ENCODE measurements around the gene MAGI1. TPM values are rescaled to one million over a fixed set of nuclear protein-coding genes. Genes with fewer than 3 reads are reported as not detected.

Gene MAGI1
- total and polyA plus RNA-seq, 12 donors = 5.7 to 58.2 (median 37.7) TPM

GRCh38 chr3:65751123-65751700, 287.5 kb downstream of the MAGI1 start:
- intact Hi-C loops (cut with DNase I) = loop anchor here in 1 of 10 donors (5.0 kb wide), 1 partner anchor 314 kb away; no protein-coding TSS in a partner anchor
- H3K4me1 ChIP-seq = peaks cover 0 to 30% (median 0%) of the 10 kb centered on the region in 9 donors
- DNase-seq = peak; percentile 26 to 38
- no peak overlapping the region for H3K27ac ChIP-seq
- no peaks in the 10 kb centered on the region for H3K27me3 ChIP-seq
- no peaks in the 10 kb centered on the region for H3K9me3 ChIP-seq
- no peak overlapping the region for H3K4me3 ChIP-seq
- TF ChIP-seq CTCF (IDR thresholded peaks at IDR 0.05) = peak; percentile 42 to 81 (median 70)
- peak; percentile 29 to 82 (median 68) for ATAC-seq
- WGBS, 2 donors = 51 to 53% methylated on average over 5 of the region's 5 CpGs
- no peaks in the 10 kb centered on the region for H3K36me3 ChIP-seq

GRCh38 chr3:65749066-65749465, 289.7 kb downstream of the MAGI1 start:
- no peak overlapping the region for H3K27ac ChIP-seq
- WGBS, 2 donors = 96 to 98% methylated on average over 1 of the region's 1 CpG
- H3K36me3 ChIP-seq = peaks cover 0 to 5% (median 0%) of the 10 kb centered on the region in 9 donors
- H3K27me3 ChIP-seq = no peaks in the 10 kb centered on the region
- no peak for ATAC-seq
- no peak overlapping the region for H3K4me3 ChIP-seq
- no peaks in the 10 kb centered on the region for H3K9me3 ChIP-seq
- peaks cover 0 to 18% (median 0%) of the 10 kb centered on the region in 9 donors for H3K4me1 ChIP-seq
- no peak for TF ChIP-seq CTCF (IDR thresholded peaks at IDR 0.05)
- DNase-seq = no peak
- intact Hi-C loops (cut with DNase I) = no loop called here

GRCh38 chr3:65748326-65748725, 290.4 kb downstream of the MAGI1 start:
- WGBS, 2 donors = 94 to 98% methylated on average over 1 of the region's 1 CpG
- Histone ChIP-seq H3K27me3 (no peaks in the 10 kb centered on the region), H3K9me3 (no peaks in the 10 kb centered on the region), H3K4me3 (no peak overlapping the region), H3K4me1 (peaks cover 0 to 18% (median 0%) of the 10 kb centered on the region in 9 donors), H3K27ac (no peak overlapping the region), H3K36me3 (peaks cover 0 to 5% (median 0%) of the 10 kb centered on the region in 9 donors)
- intact Hi-C loops (cut with DNase I) = no loop called here
- no peak for DNase-seq
- ATAC-seq = no peak
- no peak for TF ChIP-seq CTCF (IDR thresholded peaks at IDR 0.05)

- DNase-seq (no peak), ATAC-seq (no peak)
- H3K9me3 ChIP-seq = no peaks in the 10 kb centered on the region
- peaks cover 0 to 12% (median 0%) of the 10 kb centered on the region in 9 donors for H3K4me1 ChIP-seq
- 86 to 87% methylated on average over 4 of the region's 4 CpGs for WGBS, 2 donors
- H3K27ac ChIP-seq = no peak overlapping the region
- intact Hi-C loops (cut with DNase I) = no loop called here
- H3K36me3 ChIP-seq = peaks cover 0 to 5% (median 0%) of the 10 kb centered on the region in 9 donors
- no peaks in the 10 kb centered on the region for H3K27me3 ChIP-seq
- no peak overlapping the region for H3K4me3 ChIP-seq
- TF ChIP-seq CTCF (IDR thresholded peaks at IDR 0.05) = no peak
Measured at GRCh38 chr3:65746848-65747247, 291.9 kb downstream of the MAGI1 start.
